Anterior cingulate cortex (tissue), 58 donors: ENCODE results near the gene PIK3R4.

ENCODE experiments used
- DNase-seq, 58 donors: peaks; one replicate each; lab custom pipeline; 2025; lab: John Stamatoyannopoulos, UW

The PIK3R4 gene

DNA sequence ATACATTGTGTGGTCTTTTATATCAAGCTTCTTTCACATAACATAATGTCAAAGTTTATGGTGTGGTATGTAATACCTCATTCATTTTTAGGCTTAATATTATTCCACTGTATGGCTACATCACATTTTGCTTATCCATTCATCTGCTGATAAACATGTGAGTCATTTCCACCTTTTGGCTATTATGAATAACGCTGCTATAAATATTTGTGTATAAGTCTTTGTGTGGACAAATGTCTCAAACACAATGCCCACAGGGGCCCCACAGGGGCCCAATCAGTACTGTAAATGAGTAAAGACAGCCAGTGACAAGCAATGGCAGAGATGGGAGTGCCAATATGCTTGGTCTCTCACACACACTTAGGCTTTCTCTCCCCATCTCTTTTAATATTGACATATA is 54.2 kb downstream of the PIK3R4 start:
- no peak for DNase-seq

DNA sequence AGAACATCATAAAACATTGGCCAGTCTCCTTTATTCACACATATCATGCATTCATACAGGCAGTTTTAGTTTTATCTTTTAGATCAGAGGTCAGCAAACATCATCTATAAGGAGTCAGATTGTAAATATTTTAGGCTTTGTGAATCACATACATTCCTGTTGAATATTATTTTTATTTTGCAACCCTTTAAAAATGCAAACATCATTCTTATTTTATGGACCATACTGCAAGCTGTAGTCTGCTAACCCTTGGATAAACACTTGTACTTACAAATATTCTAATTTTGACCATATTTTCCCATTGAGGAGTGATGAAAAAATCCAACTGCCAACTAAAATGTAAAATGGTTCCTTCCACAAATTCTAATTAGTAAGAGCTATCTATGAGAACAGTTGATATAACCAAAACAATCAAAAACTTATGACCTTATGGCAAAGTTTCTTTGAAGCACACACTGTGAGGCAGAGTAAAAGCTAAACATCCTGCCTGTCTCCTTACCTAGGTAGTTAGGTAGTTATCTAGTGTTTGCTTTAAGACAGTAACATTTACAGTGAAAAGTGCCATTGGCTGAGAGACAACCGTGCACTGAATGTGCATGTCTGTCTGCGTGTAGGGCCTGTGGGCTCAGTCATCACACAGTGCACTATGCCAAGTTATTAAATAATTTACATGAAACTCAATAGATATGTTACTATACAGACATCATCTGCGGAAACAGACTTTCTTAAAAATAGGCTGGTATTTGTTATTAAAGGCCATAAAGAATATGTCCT is 57.7 kb downstream of the PIK3R4 start:
- no peak for DNase-seq

DNA sequence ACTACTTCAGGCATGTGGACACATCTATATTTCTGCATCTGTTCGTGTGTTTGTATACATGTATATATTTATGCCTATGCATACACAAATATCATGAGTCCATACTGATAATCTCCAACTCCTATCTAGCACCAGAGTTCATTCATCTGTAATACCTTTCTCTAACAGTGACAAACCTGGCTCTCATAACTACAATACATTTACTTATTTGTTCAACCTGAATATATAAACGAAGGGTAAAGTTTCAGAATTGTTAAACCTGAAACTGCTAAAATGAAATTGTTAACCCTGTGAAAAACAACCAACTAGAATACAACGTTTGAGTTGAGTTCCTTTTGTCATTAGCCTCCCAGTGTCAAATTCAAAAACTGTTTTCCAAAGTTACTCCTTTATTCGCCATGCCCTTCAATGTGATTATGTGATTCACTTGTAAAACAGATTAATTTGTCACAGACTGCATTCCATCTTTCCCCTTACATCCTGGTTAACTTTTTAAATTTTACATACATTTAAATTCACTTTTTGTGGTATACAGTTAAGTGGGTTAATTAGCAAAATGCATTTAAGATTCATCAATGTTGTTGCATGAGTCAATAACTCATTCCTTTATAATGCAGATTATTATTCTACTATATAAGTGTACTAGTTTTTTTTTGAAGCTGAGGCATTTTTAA is 58.5 kb downstream of the PIK3R4 start:
- DNase-seq = no peak

DNA sequence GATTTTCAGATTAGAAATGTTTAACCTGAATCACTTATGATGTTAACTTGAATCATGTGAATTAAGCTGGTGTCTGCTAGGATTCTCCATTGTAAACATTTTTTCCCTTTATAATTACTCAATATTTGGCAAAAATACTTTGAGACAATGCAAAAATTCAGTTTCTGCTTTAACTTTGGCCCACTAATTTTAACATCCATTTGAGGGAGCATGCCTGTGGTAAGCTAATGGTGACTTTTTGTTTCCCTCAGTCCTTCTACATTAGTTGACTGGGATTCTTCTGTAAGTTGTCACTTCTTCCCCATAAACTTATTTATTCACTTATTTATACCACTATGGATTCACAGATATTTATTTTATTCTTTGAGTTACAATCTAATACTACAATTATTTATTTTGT is 59.3 kb downstream of the PIK3R4 start:
- DNase-seq = no peak

DNA sequence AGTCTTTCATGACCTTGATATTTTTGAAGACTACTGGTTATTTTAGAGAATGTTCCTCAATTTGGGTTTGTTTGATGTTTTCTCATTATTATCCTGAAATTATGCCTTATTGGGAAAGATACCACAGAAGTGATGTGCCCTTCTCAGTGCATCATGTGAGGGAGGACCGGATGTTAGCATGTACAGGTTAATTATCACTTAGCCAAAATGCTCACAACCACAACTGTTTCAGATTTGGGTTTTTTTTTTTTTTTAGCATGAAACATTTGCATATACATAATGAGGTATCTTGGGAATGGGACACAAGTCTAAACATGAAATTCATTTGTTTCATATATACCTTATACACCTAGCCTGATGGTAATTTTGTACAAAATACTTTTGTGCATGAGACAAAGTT is 59.8 kb downstream of the PIK3R4 start:
- no peak for DNase-seq

DNA sequence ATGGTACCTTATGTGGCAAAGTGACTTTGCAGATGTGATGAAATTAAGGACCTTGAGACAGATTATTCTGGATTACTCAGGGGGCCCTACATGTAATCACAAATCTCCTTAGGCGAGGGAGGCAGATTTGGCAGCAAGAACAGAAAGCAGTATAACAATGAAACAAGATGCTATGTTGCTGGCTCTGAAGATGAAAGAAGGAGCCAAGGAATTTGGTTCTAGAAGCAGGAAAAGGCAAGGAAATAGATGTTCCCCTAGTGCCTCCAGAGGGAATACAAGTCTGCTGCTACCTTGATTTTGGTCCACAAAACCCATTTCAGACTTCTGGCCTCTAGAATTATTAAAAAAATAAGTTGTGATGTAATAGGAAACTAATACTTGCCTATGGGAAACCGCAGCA is 64.5 kb downstream of the PIK3R4 start:
- no peak for DNase-seq

DNA sequence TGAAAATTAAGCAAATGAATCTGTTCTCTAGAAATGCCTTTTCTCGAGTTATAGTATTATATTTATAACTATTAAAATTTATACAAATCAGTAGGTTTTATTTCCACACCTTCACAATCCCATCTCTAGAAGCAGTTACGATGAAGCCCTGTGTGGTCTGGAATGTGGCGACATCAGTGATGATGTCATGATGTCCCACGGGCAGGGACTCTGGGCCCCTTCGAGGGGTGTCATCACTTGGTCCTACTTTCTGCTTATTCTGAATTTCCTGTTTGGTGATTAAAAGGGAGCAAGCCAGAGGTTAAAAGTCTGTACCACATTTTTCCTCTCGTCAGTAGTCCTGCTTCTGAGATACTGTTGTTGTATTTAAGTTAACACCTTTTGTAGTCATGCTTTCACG is 67.4 kb downstream of the PIK3R4 start:
- DNase-seq = no peak

DNA sequence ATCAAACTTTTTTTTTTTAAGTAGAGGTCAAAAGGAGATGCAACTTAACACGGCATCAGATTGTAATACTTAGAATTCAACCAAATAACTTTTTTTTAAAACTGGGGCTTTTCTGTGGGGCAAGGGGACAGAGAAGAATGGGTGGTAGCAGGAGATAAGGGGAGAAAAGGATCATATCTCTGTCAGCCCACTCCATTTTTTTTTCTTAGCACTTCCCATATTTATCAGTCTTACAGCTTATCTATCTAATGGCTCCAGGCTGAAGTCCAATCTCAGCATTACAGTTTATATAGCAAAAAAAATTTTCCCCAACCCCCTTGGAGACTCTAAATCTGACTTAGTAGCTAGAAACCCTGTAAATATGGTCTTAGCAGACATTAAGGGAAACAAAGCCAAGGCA is 69.3 kb downstream of the PIK3R4 start:
- no peak for DNase-seq

DNA sequence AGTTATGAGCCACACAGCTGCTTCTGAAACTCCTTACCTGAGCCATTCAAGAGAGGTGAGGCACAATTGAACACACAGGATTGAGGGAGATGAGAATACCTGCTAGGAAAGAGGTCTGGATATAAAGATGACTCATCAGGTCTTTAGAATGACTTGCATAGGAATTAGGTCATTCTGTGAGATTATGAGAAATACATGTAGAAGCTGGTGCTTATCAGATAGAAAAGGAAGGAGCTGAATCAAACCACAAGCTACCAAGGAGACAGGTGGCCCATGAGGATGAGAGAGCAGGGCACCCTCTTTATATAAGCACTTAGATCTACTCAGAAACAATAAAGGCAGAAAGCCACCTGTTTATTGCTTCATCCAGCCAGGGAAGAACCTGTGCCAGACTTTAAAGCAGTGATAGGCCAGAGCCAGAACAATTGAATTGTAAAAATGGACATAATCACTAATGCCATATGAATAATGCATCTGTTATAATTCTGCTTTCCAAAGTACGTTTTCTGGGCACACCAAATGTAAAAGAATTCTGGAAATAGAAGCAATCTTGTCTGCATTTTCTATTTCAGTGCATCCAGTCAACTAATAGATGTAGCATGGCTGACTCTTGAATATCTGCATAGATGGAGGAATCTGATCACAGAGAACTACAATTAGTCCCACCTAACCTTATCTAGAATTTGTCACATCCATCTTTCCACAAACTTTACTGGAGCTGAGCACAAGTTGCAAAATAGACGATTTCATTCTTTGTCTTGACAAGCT is 74.9 kb downstream of the PIK3R4 start:
- DNase-seq = no peak

DNA sequence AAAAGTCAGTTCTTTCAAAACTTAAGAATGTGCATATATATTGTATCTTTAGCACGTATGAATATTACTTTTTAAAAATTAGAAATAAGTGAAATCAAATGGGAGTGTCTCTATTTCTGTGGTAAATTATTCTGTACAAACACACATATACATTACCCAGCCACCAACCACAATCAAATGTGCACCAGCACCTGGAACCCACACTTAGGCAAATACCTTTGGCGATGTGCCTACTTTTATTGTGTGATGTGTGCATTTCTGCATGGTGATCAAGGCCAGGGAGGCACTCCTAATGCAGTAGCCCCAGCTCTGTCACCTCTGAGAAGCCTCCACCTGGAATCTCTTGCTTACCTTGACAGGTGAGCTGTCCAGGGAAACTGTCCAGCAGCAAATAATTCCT is 76.9 kb downstream of the PIK3R4 start:
- no peak for DNase-seq

DNA sequence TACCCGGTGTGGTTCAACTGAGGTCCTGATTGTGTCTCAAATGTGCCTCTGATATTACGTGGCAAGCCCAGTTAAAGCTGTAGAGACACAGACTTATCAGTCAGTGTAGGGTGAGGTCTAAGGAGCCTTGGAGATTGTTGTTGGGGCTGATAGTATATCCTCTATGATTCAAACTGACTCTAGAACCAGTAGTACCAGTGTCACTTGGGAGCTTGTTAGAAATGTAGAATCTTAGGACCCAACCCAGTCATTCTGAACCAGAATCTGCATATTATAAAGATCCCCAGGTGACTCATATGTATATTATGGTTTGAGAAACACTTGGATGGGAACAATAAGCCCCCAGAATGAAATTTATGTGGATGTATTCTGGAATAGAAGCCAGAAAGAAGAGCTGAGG is 83.5 kb downstream of the PIK3R4 start:
- no peak for DNase-seq

DNA sequence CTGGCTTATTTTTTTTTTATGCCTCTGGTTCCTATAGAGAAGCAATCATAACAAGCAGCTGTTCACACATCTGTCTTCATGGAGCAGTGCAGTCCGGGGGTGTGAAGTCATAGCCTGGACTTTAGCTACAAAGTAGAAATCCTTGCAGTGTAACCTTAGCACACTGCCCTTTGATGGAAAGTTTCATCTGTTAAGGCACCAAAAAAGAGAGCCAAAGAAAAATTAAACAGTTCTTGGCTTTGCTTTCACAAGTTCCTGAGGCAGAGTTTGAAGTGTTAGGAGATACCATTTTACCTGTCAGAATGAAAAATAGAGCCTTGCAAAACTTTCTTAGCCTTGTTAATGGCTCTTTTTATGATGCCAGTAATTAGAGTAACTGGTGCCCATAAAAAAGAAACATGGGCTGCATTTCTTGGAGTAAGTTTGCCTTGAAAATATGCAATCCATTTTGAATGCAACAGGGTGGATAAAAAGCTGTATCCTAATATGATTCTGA is 84.1 kb downstream of the PIK3R4 start:
- DNase-seq = no peak

DNA sequence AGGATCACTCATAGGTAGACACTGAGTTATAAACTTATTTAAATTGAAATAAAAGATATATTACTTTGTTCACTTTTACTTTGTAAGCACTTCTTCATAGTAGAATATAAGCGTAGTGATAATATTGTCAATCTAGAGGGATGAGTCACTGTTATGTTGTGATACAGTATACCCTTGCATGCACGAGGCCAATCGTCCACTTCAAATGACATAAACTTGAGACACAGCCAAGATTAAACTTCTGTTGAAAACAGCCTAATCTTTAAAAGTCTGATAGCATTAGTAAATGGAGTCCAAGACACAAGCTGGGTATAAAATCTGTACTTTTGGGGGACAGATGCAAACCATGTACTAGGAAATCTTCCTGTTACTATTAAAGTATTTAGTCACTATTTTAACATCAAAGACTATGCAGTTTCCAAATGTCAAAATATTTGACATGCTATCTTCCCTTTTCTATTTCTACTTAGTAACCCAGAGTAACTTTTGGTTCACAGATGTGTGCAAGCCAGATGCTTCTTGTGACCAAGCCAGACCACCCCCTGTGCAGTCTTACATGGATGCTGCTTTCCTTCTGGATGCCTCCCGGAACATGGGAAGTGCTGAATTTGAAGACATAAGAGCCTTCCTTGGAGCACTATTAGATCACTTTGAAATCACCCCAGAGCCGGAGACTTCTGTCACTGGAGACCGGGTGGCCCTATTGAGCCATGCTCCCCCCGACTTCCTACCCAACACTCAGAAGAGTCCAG is 85.3 kb downstream of the PIK3R4 start:
- no peak for DNase-seq

DNA sequence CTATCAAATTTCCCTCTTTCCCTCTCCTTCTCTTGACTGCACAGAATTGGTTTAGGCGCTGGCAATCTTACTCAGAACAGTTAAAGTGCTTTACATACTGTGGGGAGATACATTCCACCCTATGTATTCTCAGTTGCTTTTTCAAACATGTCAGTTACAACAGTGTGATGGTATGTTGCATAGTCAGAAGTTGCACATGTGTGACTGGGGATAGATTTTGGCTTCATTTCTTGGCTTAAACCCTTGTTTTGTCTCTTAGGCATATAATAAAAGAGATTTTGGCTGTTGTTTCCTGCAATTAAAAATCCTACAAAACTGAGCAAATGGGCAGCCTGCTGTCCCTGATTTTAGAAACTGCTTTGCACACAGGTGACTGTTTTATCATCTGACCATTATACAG is 86.7 kb downstream of the PIK3R4 start:
- DNase-seq = no peak

DNA sequence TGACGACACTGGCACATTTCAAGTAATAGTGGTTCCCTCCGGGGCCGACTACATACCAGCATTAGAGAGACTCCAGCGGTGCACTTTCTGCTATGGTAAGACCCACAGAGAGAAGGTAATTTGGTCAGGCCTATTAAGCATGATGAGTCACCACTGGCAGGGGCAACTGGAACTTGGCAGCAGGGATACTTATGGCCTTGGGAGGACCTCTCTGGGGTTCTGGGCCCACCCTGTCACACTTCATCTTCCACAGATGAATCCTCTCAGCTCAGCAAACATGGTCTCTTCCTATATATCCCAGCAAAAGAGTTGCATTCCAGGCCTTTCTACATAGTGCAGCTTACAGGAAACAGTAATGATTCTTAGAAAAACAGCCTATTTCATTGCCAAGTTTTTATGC is 88.0 kb downstream of the PIK3R4 start:
- DNase-seq = no peak

DNA sequence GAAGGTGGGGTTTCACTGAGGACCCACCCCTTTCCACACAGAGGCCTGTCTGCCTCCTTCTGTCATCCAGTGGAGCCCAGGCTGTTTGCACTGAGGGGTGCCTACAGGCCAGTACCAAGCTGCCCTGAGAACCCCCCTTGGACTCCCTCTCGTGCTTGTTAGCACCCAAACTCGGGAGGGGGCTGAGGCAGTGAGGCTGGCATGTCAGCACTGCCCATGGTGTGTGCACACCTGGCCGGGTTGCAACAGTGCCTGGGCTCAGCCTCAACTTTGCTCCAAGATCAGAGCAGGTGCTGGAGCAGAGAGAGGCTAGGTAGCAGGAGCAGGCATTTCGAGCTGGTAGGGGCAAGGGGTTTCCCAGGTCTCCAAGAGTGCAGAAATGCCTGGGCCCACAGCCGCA is 90.0 kb downstream of the PIK3R4 start:
- no peak for DNase-seq

DNA sequence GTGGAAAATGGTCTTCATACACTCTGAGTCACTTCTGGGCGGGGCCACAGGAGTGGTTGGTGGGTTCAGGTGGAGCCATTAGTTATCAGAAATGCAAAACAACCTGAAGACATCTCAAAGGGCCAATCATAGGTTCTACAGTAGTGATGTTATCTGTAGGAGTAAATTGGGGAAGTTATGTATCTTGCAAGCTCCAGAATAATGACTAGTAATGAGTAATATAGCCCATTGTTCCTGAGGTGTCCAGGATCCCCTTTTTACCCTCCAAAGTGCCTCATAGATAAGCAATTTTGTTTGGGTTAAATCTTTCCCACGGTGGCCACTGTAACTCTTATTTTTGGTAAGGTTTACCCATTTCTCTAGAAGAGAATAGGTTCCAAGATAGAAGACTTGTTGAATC is 91.7 kb downstream of the PIK3R4 start:
- no peak for DNase-seq

DNA sequence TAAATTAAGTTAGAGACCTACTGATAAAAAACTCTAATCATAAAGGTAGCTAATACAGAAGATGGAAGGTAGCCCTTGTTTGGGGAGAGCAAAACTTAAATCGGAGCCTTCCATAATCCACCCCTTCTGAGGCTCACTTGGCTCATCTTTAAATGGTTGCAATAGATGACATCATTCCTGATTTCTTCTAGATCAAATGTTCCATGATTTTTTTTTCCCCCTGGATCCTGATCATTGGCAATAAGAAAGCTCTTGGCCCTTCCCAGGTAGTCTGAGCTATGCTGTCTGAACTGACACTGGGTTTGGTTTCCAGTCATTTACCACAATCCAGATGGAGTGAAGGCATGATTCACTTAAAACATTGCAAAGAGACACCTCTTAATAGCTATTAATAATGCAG is 92.5 kb downstream of the PIK3R4 start:
- DNase-seq = no peak

DNA sequence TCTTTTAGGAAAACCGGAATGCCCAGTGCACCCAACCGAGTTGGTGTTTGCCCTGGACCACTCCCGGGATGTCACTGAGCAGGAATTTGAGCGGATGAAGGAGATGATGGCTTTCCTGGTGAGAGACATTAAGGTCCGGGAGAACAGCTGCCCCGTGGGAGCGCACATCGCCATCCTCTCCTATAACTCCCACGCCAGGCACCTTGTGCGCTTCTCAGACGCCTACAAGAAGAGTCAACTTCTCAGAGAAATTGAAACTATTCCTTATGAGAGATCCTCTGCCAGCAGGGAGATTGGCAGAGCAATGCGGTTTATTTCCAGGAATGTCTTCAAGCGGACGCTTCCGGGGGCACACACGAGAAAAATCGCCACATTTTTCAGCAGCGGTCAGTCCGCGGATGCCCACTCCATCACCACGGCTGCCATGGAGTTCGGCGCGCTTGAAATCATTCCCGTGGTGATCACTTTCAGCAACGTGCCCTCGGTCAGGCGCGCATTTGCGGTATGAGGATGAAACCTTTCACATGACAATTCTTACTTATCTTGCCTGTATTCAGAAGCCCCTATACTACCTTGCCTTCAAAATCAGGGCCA is 97.5 kb downstream of the PIK3R4 start:
- DNase-seq = peak in 5 of 58 donors; percentile 5 to 40 (median 14)

DNA sequence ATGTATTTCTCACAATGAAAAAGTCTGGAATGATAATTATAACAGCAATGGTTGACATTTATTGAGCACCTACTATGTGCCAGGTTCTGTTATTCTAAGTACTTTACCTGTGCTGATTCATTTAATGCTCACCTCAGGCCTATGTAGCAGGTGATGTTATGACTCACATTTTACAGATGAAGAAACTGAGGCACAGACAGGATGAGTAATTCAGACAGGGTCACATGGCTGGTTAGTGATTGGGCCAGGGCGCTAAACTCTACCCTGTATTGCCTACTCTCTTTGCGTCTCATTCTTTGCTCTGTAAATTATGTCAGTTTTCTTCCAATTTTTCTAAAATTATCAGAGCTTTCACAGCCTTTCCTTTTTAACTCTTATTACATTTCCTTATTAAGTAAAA is 98.3 kb downstream of the PIK3R4 start:
- DNase-seq = no peak
